OCI-LY7 (cell line): Measurements from ENCODE around the gene NCOA5. TPM values are rescaled to one million over a fixed set of nuclear protein-coding genes. Genes with fewer than 3 reads are reported as not detected.
"Not testable (repeated sequence)": the region's sequence is repeated elsewhere in the genome, so short reads cannot be mapped to it uniquely, and the experiment has no call there.

Source experiments
- BruUV-seq: library from RNA; stranded (reverse); fragments of 400-500 nt; replicated peaks from 2 replicates; lab custom pipeline; 2021; lab: Mats Ljungman, UMichigan
- CTCF ChIA-PET: fragments of 300-600 bp; sonication (Branson Sonifier 250); formaldehyde crosslinking; loops from one replicate; lab custom pipeline; 2022; ENCODE audit warnings: antibody characterized with exemption; ENCODE audit not compliant: unreplicated experiment; lab: Charles Lee
- POLR2A ChIA-PET: fragments of 300-600 bp; sonication (Branson Sonifier 250); formaldehyde crosslinking; loops from one replicate; lab custom pipeline; 2022; ENCODE audit warnings: antibody characterized with exemption; lab: Charles Lee
- DNase-seq: peaks from one replicate; pipeline ENCODE4 v3.0.0-alpha.2; 2015; ENCODE audit warnings: low spot score
- H2AFZ ChIP-seq: fragments of 200-600 bp; sonication (generic), shearing (Covaris generic); 2 replicates; pipeline ENCODE4 v1.6.1; 2014; ENCODE audit warnings: mild to moderate bottlenecking, antibody characterized with exemption, low read length, moderate library complexity
- H3K27ac ChIP-seq: fragments of 200-600 bp; sonication (generic); 2 replicates; pipeline ENCODE4 v1.5.1; 2014; ENCODE audit warnings: mixed run types, low read depth, mild to moderate bottlenecking, moderate library complexity, low read length, inconsistent platforms; ENCODE audit not compliant: poor library complexity, severe bottlenecking
- H3K36me3 ChIP-seq: fragments of 200-600 bp; sonication (generic); 2 replicates; pipeline ENCODE4 v1.6.1; 2014; ENCODE audit warnings: mild to moderate bottlenecking, antibody characterized with exemption, low read length, moderate library complexity, mixed read lengths; ENCODE audit not compliant: insufficient read depth
- H3K4me1 ChIP-seq: fragments of 200-600 bp; sonication (generic); 2 replicates; pipeline ENCODE4 v1.5.1; 2014; ENCODE audit warnings: mild to moderate bottlenecking, low read length; ENCODE audit not compliant: insufficient read depth, poor library complexity, severe bottlenecking
- H3K4me2 ChIP-seq: fragments of 200-600 bp; sonication (generic); 2 replicates; pipeline ENCODE4 v1.6.1; 2014; ENCODE audit warnings: mild to moderate bottlenecking, low read length
- H3K4me3 ChIP-seq: fragments of 200-600 bp; sonication (generic); 2 replicates; pipeline ENCODE4 v1.5.1; 2014; ENCODE audit warnings: mild to moderate bottlenecking, low read depth, low read length; ENCODE audit not compliant: poor library complexity, severe bottlenecking
- H3K79me2 ChIP-seq: fragments of 200-600 bp; sonication (generic); 2 replicates; pipeline ENCODE4 v1.6.1; 2016; ENCODE audit warnings: low read depth, mild to moderate bottlenecking, low read length, moderate library complexity, mixed read lengths; ENCODE audit not compliant: insufficient read depth
- H3K9me2 ChIP-seq: fragments of 200-600 bp; sonication (generic); 2 replicates; pipeline ENCODE4 v1.6.1; 2016; ENCODE audit warnings: mild to moderate bottlenecking, low read length, mixed read lengths; ENCODE audit not compliant: insufficient read depth
- H3K9me3 ChIP-seq: fragments of 200-600 bp; sonication (generic); 2 replicates; pipeline ENCODE4 v1.6.1; 2014; ENCODE audit warnings: mild to moderate bottlenecking, mixed run types, low read length, mixed read lengths
- H4K20me1 ChIP-seq: fragments of 200-600 bp; sonication (generic); 2 replicates; pipeline ENCODE4 v1.6.1; 2014; ENCODE audit warnings: mild to moderate bottlenecking, antibody characterized with exemption, low read length, moderate library complexity, mixed read lengths; ENCODE audit not compliant: insufficient read depth
- CTCF ChIP-seq: fragments of 200-600 bp; sonication (generic); conservative IDR thresholded peaks from 2 replicates; pipeline ENCODE4 v1.5.1; 2014; ENCODE audit warnings: mild to moderate bottlenecking, antibody characterized with exemption, low read length, moderate library complexity, mixed read lengths
- EZH2phosphoT487 ChIP-seq: fragments of 200-600 bp; sonication (generic); IDR thresholded peaks from 2 replicates; pipeline ENCODE4 v1.6.1; 2018; ENCODE audit warnings: low read depth, borderline replicate concordance, mild to moderate bottlenecking, mixed run types, antibody characterized with exemption, low read length, moderate library complexity, mixed read lengths
- intact Hi-C: fragments of 100-400 bp; cut with micrococcal nuclease; formaldehyde crosslinking; loops from one replicate; pipeline ENCODE4 v1.10.0; 2022; ENCODE audit not compliant: unreplicated experiment
- total RNA-seq, 2 experiments: library from RNA; depleted of rRNA in 1 of 2; stranded (reverse); fragments of >200 nt in 1 of 2; shearing (Covaris generic) in 1 of 2; gene quantifications; 2 replicates each; pipeline ENCODE4 v1.2.3, GENCODE V29; 2014 to 2022

NCOA5 gene
- total RNA-seq, 2 experiments from 2014 or later, result 23.4 to 33.7 TPM

- peak; percentile 47; the same call in 1 of the 2 replicates for TF ChIP-seq CTCF
- no peak for TF ChIP-seq EZH2phosphoT487
- ChIA-PET POLR2A (interaction anchor here (0.9 kb wide), 1 partner anchor 15 kb away, joined by 3 read pairs; no protein-coding TSS in a partner anchor), CTCF (interaction anchor here (0.6 kb wide), 2 partner anchors 9 to 113 kb away, joined by 3 to 4 read pairs; no protein-coding TSS in a partner anchor)
- Histone ChIP-seq H3K4me3 (no peak overlapping the region), H3K9me3 (no peaks in the 10 kb centered on the region), H2AFZ (no peak overlapping the region), H3K9me2 (no peaks in the 10 kb centered on the region), H3K36me3 (no peaks in the 10 kb centered on the region), H4K20me1 (no peaks in the 10 kb centered on the region), H3K4me1 (peaks cover 5% of the 10 kb centered on the region), H3K4me2 (peak overlapping the region; percentile 41; the same call in 1 of the 2 replicates), H3K27ac (no peak overlapping the region), H3K79me2 (no peaks in the 10 kb centered on the region)
- DNase-seq, result peak; percentile 20
- no TSS peak for BruUV-seq
- intact Hi-C loops, result no loop called here
These were observed 9.9 kb upstream of the NCOA5 start for GRCh38 chr20:46099491-46100287.

- H4K20me1 ChIP-seq, result no peaks in the 10 kb centered on the region
- intact Hi-C loops, result no loop called here
- H3K4me2 ChIP-seq, result no peak overlapping the region
- DNase-seq, result no peak
- H3K79me2 ChIP-seq, result peaks cover 9% of the 10 kb centered on the region
- no peak overlapping the region for H2AFZ ChIP-seq
- no TSS peak for BruUV-seq
- H3K4me1 ChIP-seq, result peaks cover 4% of the 10 kb centered on the region
- CTCF ChIA-PET, result no interaction called here
- 0 out of 2 replicates have a peak, but pooled peaks have one; percentile 17 for TF ChIP-seq CTCF
- TF ChIP-seq EZH2phosphoT487, result no peak
- POLR2A ChIA-PET, result interaction anchor here (0.6 kb wide), 1 partner anchor 13 kb away, joined by 3 read pairs; no protein-coding TSS in a partner anchor
- H3K4me3 ChIP-seq, result no peak overlapping the region
- no peaks in the 10 kb centered on the region for H3K9me3 ChIP-seq
- H3K36me3 ChIP-seq, result no peaks in the 10 kb centered on the region
- H3K27ac ChIP-seq, result no peak overlapping the region
- H3K9me2 ChIP-seq, result no peaks in the 10 kb centered on the region
These were observed 3.8 kb upstream of the NCOA5 start for GRCh38 chr20:46093531-46093930.

- H3K36me3 ChIP-seq, H3K4me3 ChIP-seq, H3K9me3 ChIP-seq, H3K27ac ChIP-seq, CTCF ChIA-PET, DNase-seq, intact Hi-C loops, H2AFZ ChIP-seq, POLR2A ChIA-PET, H3K4me2 ChIP-seq, BruUV-seq, H3K9me2 ChIP-seq: not testable (repeated sequence)
- Histone ChIP-seq H4K20me1 (peaks cover 13% of the 10 kb centered on the region), H3K79me2 (peaks cover 25% of the 10 kb centered on the region), H3K4me1 (peaks cover 21% of the 10 kb centered on the region)
These were observed 2.1 kb upstream of the NCOA5 start for GRCh38 chr20:46091622-46092535.
